Esophagus (tissue), 2 donors: Measurements from ENCODE around the gene ATG4D. TPM values are rescaled to one million over a fixed set of nuclear protein-coding genes. Genes with fewer than 3 reads are reported as not detected.
A peak's percentile ranks its signal among the peaks of the same experiment; 100 is the strongest.
"Not testable (repeated sequence)": the region's sequence is repeated elsewhere in the genome, so short reads cannot be mapped to it uniquely, and the experiment has no call there.

Experiments used
- H3K27ac ChIP-seq, 2 donors: one replicate each; pipeline ENCODE4 v1.5.1; 2013; ENCODE audit warnings: low read depth in 2 of 2, mild to moderate bottlenecking in 2 of 2, inconsistent platforms in 1 of 2, low read length in 1 of 2, moderate library complexity in 1 of 2
- H3K27me3 ChIP-seq, 2 donors: one replicate each; pipeline ENCODE4 v1.6.1; 2013; ENCODE audit warnings: low read length in 2 of 2, control low read depth in 1 of 2, mild to moderate bottlenecking in 1 of 2; ENCODE audit not compliant: insufficient read depth in 2 of 2, control insufficient read depth in 1 of 2
- H3K36me3 ChIP-seq, 2 donors: one replicate each; pipeline ENCODE4 v1.6.1; 2013; ENCODE audit warnings: low read length in 1 of 2; ENCODE audit not compliant: control insufficient read depth in 2 of 2, insufficient read depth in 2 of 2
- H3K4me1 ChIP-seq, 2 donors: one replicate each; pipeline ENCODE4 v1.6.1; 2013; ENCODE audit warnings: low read length in 1 of 2; ENCODE audit not compliant: control insufficient read depth in 2 of 2, insufficient read depth in 2 of 2
- H3K4me3 ChIP-seq, 2 donors: one replicate each; pipeline ENCODE4 v1.5.1; 2013; ENCODE audit warnings: low read length in 2 of 2, mild to moderate bottlenecking in 2 of 2, low read depth in 1 of 2, moderate library complexity in 1 of 2
- H3K9me3 ChIP-seq, 2 donors: one replicate each; pipeline ENCODE4 v1.6.1; 2013; ENCODE audit warnings: mild to moderate bottlenecking in 2 of 2, low read depth in 1 of 2, low read length in 1 of 2, moderate library complexity in 1 of 2; ENCODE audit not compliant: control insufficient read depth in 2 of 2, insufficient read depth in 1 of 2
- WGBS, 2 donors: extraction: QIAGEN DNeasy Blood & Tissue Kit; methylation state at CpG; one replicate each; pipeline ENCODE4 v1.1.7; 2013; 5-methylcytosine and 5-hydroxymethylcytosine counted together
- polyA plus RNA-seq, 2 donors: library from polyadenylated mRNA; stranded (reverse); fragments of 200-250 nt; gene quantifications; one replicate each; pipeline ENCODE4 v1.2.3, GENCODE V29; 2013
- donor health status: healthy with polysubstance abuse.
- donor health status: Bipolar disorder and iron deficiency.

Gene ATG4D
- polyA plus RNA-seq, 2 donors: 43.9 to 53.6 TPM

GRCh38 chr19:10548746-10549276, 5.1 kb downstream of the ATG4D start:
- Histone ChIP-seq H3K4me3 (no peak overlapping the region), H3K9me3 (peaks cover 0 to 2% of the 10 kb centered on the region in 2 donors), H3K27me3 (no peaks in the 10 kb centered on the region), H3K36me3 (peaks cover 12 to 46% of the 10 kb centered on the region in 2 donors), H3K27ac (peak overlapping the region in 1 of 2 donors; percentile 5), H3K4me1 (peaks cover 0 to 5% of the 10 kb centered on the region in 2 donors)
- WGBS, 2 donors: 97% methylated on average over 18 of the region's 18 CpGs

GRCh38 chr19:10549733-10550132, 6.0 kb downstream of the ATG4D start:
- Histone ChIP-seq H3K4me3 (no peak overlapping the region), H3K9me3 (peaks cover 0 to 2% of the 10 kb centered on the region in 2 donors), H3K27ac (no peak overlapping the region), H3K4me1 (peaks cover 0 to 3% of the 10 kb centered on the region in 2 donors), H3K27me3 (no peaks in the 10 kb centered on the region), H3K36me3 (peaks cover 14 to 47% of the 10 kb centered on the region in 2 donors)
- 82 to 89% methylated on average over 7 of the region's 7 CpGs for WGBS, 2 donors

GRCh38 chr19:10550336-10550735, 6.6 kb downstream of the ATG4D start:
- Histone ChIP-seq H3K27ac (no peak overlapping the region), H3K4me1 (peaks cover 0 to under 1% of the 10 kb centered on the region in 2 donors), H3K27me3 (no peaks in the 10 kb centered on the region), H3K36me3 (peaks cover 17 to 47% of the 10 kb centered on the region in 2 donors), H3K9me3 (peaks cover 0 to 2% of the 10 kb centered on the region in 2 donors), H3K4me3 (no peak overlapping the region)
- WGBS, 2 donors: 91 to 92% methylated on average over 5 to 6 of the region's 6 CpGs

GRCh38 chr19:10551006-10551405, 7.3 kb downstream of the ATG4D start:
- not testable (repeated sequence) for H3K27ac ChIP-seq, H3K4me1 ChIP-seq, H3K4me3 ChIP-seq, H3K27me3 ChIP-seq, H3K9me3 ChIP-seq
- peaks cover 17 to 47% of the 10 kb centered on the region in 2 donors for H3K36me3 ChIP-seq
- 83 to 91% methylated on average over 9 of the region's 9 CpGs for WGBS, 2 donors

- Histone ChIP-seq H3K27me3 (no peaks in the 10 kb centered on the region), H3K4me1 (peaks cover 0 to 7% of the 10 kb centered on the region in 2 donors), H3K4me3 (no peak overlapping the region), H3K9me3 (peaks cover 0 to 2% of the 10 kb centered on the region in 2 donors), H3K36me3 (peaks cover 17 to 46% of the 10 kb centered on the region in 2 donors), H3K27ac (no peak overlapping the region)
- WGBS, 2 donors: 89 to 90% methylated on average over 12 of the region's 12 CpGs
These were observed 8.1 kb downstream of the ATG4D start for GRCh38 chr19:10551698-10552301.

- H3K4me3 ChIP-seq: no peak overlapping the region
- peaks cover 0 to 2% of the 10 kb centered on the region in 2 donors for H3K9me3 ChIP-seq
- H3K36me3 ChIP-seq: peaks cover 17 to 44% of the 10 kb centered on the region in 2 donors
- H3K27me3 ChIP-seq: no peaks in the 10 kb centered on the region
- 78 to 80% methylated on average over 12 of the region's 12 CpGs for WGBS, 2 donors
- peak overlapping the region; percentile 25 to 27 for H3K27ac ChIP-seq
- H3K4me1 ChIP-seq: peaks cover 0 to 7% of the 10 kb centered on the region in 2 donors
These were observed 8.9 kb downstream of the ATG4D start for GRCh38 chr19:10552510-10553053.

GRCh38 chr19:10553087-10553667, 9.5 kb downstream of the ATG4D start:
- Histone ChIP-seq H3K9me3 (peaks cover 0 to 2% of the 10 kb centered on the region in 2 donors), H3K4me1 (peaks cover 0 to 7% of the 10 kb centered on the region in 2 donors), H3K36me3 (peaks cover 17 to 50% of the 10 kb centered on the region in 2 donors), H3K4me3 (no peak overlapping the region), H3K27ac (peak overlapping the region; percentile 79 to 89), H3K27me3 (no peaks in the 10 kb centered on the region)
- WGBS, 2 donors: 62 to 63% methylated on average over 13 of the region's 13 CpGs

- H3K36me3 ChIP-seq: peaks cover 12 to 44% of the 10 kb centered on the region in 2 donors
- no peaks in the 10 kb centered on the region for H3K9me3 ChIP-seq
- H3K27ac ChIP-seq: peak overlapping the region; percentile 79 to 89
- 29 to 37% methylated on average over 11 to 12 of the region's 12 CpGs for WGBS, 2 donors
- H3K27me3 ChIP-seq: no peaks in the 10 kb centered on the region
- H3K4me1 ChIP-seq: peaks cover 0 to 7% of the 10 kb centered on the region in 2 donors
- no peak overlapping the region for H3K4me3 ChIP-seq
These were observed 10.3 kb downstream of the ATG4D start for GRCh38 chr19:10553943-10554381.

GRCh38 chr19:10554760-10555609, 11.3 kb downstream of the ATG4D start:
- Histone ChIP-seq H3K36me3 (peaks cover 12 to 50% of the 10 kb centered on the region in 2 donors), H3K9me3 (no peaks in the 10 kb centered on the region), H3K4me3 (no peak overlapping the region), H3K27me3 (no peaks in the 10 kb centered on the region), H3K27ac (peak overlapping the region; percentile 79 to 89), H3K4me1 (peaks cover 0 to 7% of the 10 kb centered on the region in 2 donors)
- WGBS, 2 donors: 50 to 59% methylated on average over 30 of the region's 30 CpGs
